ENCODE measurements around the gene TNFRSF14. TPM values are rescaled to one million over a fixed set of nuclear protein-coding genes. Genes with fewer than 3 reads are reported as not detected.

The TNFRSF14 gene
- total RNA-seq, 1 donor, result 12.0 TPM

GRCh38 chr1:2553871-2554620 lies 2.1 kb upstream of the TNFRSF14 start:
- H3K4me3 ChIP-seq (ENCODE audit: low read depth, low read length), result no peak overlapping the region
- DNase-seq (ENCODE audit: low read depth), result no peak
- TF ChIP-seq CTCF (IDR thresholded peaks at IDR 0.05; ENCODE audit: insufficient read depth, low read length), result no peak

- no peak for DNase-seq (ENCODE audit: low read depth)
- TF ChIP-seq CTCF (IDR thresholded peaks at IDR 0.05; ENCODE audit: insufficient read depth, low read length), result peak; percentile 32
- no peak overlapping the region for H3K4me3 ChIP-seq (ENCODE audit: low read depth, low read length)
These were observed 1.4 kb upstream of the TNFRSF14 start for GRCh38 chr1:2554621-2555387.

- peak; percentile 38 for DNase-seq (ENCODE audit: low read depth)
- peak overlapping the region; percentile 69 for H3K4me3 ChIP-seq (ENCODE audit: low read depth, low read length)
- no peak for TF ChIP-seq CTCF (IDR thresholded peaks at IDR 0.05; ENCODE audit: insufficient read depth, low read length)
These were observed 416 bp upstream of the TNFRSF14 start for GRCh38 chr1:2555634-2556276.

GRCh38 chr1:2556678-2557481 lies 709 bp downstream of the TNFRSF14 start:
- peak; percentile 6 for TF ChIP-seq CTCF (IDR thresholded peaks at IDR 0.05; ENCODE audit: insufficient read depth, low read length)
- no peak for DNase-seq (ENCODE audit: low read depth)
- H3K4me3 ChIP-seq (ENCODE audit: low read depth, low read length), result peak overlapping the region; percentile 69

- peak overlapping the region; percentile 69 for H3K4me3 ChIP-seq (ENCODE audit: low read depth, low read length)
- TF ChIP-seq CTCF (IDR thresholded peaks at IDR 0.05; ENCODE audit: insufficient read depth, low read length), result no peak
- no peak for DNase-seq (ENCODE audit: low read depth)
These were observed 1.6 kb downstream of the TNFRSF14 start for GRCh38 chr1:2557482-2558400.

Measured in fibroblast of the aortic adventitia (primary cell).